GM19043 (cell line): Measurements from ENCODE around the gene ZBTB1.
A peak's percentile ranks its signal among the peaks of the same experiment; 100 is the strongest.

Experiments used
- ATAC-seq: cut with Tn5 transposase; IDR thresholded peaks from one replicate; pipeline ENCODE4 v1.9.1; 2021; ENCODE audit warnings: low read depth; ENCODE audit not compliant: unreplicated experiment

Gene ZBTB1, protein sequence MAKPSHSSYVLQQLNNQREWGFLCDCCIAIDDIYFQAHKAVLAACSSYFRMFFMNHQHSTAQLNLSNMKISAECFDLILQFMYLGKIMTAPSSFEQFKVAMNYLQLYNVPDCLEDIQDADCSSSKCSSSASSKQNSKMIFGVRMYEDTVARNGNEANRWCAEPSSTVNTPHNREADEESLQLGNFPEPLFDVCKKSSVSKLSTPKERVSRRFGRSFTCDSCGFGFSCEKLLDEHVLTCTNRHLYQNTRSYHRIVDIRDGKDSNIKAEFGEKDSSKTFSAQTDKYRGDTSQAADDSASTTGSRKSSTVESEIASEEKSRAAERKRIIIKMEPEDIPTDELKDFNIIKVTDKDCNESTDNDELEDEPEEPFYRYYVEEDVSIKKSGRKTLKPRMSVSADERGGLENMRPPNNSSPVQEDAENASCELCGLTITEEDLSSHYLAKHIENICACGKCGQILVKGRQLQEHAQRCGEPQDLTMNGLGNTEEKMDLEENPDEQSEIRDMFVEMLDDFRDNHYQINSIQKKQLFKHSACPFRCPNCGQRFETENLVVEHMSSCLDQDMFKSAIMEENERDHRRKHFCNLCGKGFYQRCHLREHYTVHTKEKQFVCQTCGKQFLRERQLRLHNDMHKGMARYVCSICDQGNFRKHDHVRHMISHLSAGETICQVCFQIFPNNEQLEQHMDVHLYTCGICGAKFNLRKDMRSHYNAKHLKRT

DNA sequence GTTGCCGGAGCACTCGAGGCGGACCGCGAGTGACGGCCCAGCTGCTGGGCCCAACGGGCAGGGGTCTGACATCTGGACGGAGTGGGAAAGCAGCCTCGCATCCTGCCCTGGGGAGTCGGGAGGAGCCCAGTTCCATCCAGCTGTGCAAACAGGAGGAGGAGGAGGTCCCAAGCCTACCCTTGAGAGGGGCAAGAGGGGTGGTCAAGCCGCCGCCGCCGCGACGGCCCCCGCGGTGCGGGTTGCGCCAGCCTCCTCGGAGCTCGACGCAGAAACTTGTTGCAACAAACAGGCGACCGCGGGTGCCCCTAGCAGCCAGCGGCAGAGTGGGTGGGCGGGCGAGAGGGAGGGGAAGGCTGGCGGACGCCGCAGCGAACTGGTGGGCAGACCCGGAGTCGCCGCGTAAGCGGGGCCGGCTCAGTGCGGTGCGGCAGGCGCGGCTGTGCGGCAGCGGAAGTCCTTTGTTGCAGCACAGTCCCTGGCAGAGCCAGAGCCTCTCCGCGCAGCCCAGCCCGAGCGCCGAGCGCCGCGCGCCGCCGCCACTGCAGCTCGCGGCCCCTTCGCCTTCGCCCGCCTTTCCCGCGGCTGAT, at the start of gene ZBTB1:
TSS of gene ZBTB1 (plus strand) at position 461 of the 587 bp plus-strand sequence. CDS start 16,735 bp downstream, outside the sequence.
- ATAC-seq: no peak

DNA sequence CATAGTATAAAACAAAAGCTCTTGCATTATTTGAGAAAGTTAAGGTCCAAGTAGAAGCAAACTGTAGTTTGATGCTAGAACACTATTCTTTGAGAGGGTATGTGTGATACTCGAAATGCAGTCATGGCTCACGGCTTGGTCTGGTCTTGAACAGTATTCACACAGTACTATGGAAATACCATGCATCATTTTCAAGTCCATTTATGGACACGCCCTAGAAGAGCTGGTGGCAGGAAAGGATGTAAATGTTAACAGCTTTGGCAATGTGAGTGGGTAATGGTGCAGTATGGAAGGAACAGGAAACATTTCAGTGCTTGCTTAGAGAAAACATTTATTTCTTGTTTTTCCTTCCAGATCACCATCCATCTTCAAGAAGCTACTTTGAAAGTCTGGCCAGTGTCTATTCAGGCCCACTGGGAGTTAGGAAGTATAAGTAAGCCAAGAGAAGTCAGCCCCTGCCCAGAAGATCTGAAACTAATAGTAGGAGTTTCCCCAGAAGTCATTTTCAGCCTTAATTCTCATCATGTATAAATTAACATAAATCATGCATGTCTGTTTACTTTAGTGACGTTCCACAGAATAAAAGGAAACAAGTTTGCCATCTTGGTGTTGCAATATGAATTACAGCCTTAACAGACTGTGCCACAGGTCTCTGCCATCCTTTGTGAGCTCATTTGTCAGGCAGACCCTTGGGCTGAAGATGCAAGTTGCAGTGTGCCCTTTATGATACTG, 45.0 kb upstream of the ZBTB1 start:
- no peak for ATAC-seq

DNA sequence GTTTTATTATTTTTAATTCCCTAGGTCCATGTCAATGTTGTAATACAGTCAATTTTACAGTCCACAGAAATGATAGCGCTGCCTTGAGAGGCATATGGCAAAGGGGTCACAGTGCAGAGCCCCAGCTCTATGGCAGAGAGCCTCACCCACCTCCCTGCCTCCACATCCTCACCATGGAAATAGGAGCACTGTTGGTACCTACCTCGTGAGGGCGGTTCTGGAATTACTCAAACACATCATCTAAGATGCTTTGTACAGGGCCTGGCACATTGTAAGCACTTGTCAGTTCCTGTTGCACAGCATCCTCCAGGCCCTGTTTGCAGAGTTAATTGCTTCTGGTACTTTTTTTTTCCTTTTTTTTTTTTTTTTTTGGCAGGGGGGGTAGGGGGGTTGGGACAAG, 43.3 kb upstream of the ZBTB1 start:
- no peak for ATAC-seq

DNA sequence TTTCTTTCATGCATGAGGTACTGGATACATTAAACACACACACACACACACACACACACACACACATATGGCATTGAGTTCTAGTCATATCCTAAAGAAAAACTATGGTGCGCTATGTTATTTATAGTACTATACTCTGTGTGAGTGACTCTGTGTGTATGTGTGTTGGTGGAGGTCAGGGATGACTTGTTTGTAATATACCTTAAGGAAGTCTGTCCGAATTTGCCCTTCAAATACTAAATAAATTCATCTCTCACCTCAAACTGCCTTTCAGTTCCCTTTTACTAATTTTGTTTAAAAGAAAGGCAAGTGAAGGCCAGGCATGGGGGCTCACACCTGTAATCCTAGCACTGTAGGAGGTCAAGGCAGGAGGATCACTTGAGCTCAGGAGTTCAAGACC, 41.4 kb upstream of the ZBTB1 start:
- ATAC-seq: no peak

DNA sequence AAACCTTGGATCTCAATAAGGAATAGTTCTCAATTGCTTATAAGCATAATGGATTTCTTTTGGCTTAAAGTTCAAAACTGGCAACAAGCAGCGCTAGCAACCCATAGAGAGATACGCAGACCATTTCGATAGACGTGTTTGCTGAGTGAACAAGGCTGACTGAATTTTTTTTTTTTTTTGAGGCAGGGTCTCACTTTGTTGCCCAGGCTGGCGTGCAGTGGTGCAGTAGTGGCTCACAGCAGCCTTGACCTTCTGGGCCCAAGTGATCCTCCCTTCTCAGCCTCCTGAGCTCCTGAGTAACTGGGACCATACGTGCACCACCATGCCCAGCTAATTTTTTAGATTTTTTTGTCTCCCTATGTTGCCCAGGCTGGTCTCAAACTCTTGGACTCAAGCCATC, 40.7 kb upstream of the ZBTB1 start:
- no peak for ATAC-seq

DNA sequence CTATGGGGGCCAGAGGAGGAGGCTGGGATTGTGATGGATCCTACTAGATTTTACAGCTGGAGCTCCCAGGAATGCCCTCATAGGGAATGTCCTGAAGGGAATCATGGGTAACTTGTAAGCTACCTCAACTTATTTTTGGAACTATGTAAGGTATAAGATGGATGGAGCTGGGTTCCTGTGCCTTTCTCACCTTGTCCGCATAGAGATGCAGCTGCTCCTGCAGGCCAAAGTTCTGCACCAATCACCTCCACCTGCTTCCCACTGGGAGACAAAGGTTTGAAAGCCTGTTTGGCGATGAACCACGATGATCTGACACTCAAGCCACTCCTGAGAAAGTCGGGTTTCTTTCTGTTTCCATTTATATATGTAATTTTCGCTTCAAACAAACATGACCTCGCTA, 39.9 kb upstream of the ZBTB1 start:
- ATAC-seq: no peak

DNA sequence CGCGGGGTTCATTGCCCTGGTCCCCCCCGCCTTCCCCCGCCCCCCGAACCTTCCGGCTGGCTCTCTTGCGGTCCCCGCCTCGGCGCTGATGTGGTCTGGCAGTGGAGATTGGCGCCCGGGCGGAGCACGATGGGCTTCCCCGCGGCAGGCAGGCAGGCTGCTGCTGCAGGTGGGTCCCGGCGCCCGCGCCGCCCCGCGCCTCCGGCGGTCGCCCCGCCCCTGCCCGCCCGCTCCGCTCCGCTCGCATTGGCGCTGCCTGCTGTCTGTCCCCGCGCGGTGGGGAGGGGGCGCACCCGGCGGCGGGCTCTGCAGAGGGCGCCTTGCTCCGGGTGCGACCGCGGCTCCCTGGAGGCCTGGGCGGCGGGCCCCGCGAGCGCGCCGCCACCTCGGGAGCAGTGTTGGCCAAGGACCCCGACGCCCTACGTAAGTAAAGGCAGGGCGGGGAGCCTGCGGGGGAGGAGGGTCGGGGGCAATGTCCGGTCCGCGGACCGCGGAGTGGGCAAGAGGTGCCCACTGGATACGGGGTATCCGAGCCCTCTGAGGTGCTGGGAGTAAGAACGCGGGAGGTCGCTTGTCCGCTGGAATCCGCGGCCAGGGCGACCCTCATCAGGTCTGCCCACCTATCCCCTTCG, 39.3 kb upstream of the ZBTB1 start, which contains the start of gene AKAP5:
TSS of gene AKAP5 (plus strand) at position 309 of the 632 bp plus-strand sequence. CDS start 2,896 bp downstream, outside the sequence.
- ATAC-seq: peak; percentile 53

DNA sequence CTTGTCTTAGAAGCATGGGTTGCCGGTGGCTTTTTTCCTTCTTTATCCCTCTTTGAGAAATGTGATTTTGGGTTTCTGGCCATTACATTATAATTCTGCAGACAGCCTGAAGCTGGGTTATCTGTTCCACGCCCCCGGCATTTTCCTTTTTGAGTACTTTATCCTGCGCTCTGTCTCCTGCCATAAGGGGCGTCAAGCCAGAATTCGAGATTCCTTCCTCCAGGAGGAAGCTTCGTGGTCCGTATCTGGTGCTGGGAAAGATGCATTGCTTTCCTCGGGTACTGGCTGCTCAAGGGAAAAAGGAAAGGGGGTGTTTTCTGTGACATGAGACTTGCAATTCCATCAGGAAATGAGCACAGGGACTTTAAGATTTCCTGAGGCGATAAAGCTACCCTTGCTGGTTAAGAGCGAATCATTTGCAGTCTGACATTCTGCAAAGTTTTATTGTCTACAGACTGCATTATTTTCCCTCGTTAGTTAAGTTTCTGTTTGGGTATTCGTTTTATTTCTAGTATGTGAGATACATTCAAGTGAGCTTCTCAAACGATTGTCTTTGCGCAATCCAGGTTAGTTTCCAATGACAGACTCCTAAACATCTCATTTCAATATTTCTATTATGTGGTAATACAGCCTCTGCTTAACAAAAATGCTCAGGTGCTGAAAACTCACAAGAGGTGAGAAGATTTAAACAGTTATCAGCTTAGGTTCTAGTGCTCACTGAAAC, 38.6 kb upstream of the ZBTB1 start:
- ATAC-seq: no peak

DNA sequence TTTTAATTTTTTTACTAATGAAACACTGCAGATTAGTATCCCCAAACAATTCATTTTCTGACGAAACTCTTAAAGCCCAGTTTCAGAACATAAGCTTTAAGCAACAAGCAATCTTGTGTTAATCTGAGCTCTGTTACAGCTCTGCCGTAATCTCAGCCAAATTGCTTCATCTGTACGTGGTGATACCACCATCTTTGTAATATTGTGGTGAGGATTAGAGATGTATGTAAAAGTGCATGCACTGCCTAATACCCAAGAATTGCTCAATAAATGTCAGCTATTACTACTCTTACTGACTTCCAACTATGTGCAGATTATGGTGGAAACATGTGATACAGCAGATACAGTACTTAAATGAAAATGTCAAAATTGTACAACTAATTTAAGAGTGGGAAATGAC, 37.5 kb upstream of the ZBTB1 start:
- ATAC-seq: no peak

DNA sequence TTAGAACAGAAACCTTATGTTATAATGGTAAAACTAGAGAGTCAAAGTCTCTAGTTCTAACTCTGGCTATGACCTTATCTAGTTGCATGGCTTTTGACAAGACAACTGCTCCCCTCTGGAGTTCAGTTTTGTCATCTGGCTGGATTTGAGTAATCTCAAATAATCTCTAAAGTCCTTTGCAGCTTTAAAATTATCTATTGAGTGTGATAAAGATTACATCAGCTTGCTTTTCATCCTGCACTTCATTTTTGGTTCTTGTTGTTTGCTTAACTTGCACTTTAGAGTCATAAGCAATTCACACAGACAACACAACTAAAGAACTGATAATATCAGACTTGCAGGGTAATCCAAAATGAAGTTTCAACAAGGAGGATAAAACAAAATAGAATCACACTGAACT, 37.0 kb upstream of the ZBTB1 start:
- ATAC-seq: no peak

DNA sequence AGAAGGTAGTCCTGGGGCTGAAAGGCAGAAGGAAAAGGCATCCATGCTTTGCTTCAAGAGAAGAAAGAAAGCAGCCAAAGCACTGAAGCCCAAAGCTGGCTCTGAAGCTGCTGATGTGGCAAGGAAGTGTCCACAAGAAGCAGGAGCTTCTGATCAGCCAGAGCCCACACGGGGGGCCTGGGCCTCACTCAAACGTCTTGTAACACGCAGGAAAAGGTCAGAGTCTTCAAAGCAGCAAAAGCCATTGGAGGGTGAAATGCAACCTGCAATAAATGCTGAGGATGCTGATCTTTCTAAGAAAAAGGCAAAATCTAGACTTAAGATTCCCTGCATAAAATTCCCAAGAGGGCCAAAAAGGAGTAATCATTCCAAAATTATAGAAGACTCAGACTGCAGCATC, 36.1 kb upstream of the ZBTB1 start:
- ATAC-seq: no peak

DNA sequence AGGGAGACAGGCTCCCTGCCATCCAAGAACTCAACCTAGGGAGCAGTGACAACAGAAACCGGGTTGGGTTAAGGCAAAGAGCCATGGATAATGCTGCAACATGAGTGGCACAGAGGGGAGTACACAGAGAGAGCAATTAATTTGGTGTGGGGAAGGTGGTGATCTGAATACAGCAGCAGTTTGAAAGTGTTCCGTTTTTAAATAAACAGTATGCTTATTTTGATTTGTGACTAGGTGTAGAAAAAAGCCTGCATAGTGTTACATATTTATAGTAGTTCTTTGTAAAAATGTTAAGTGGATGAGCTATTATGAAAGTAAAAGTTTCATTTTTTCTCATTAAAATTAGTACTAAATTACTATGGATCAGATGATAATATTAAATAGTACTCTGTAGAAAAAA, 30.5 kb upstream of the ZBTB1 start:
- ATAC-seq: no peak

DNA sequence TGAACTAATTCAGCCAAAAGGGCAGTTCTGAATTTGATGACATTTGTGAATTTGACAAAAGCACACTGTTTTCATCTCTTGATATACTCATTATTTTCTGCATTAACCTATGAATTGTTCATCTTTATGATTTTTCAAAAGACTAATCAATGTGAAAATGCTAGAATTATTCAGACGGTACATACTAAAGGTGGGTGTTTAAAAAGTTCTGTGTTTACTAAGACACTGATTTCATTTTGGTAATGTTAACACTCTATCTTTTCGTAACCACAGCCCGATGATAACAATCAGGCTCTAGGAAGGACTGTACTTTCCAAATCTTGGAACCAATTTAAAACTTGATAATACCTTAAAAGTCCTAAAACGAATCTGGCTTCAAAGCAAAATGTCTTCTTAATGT, 29.9 kb upstream of the ZBTB1 start:
- no peak for ATAC-seq

DNA sequence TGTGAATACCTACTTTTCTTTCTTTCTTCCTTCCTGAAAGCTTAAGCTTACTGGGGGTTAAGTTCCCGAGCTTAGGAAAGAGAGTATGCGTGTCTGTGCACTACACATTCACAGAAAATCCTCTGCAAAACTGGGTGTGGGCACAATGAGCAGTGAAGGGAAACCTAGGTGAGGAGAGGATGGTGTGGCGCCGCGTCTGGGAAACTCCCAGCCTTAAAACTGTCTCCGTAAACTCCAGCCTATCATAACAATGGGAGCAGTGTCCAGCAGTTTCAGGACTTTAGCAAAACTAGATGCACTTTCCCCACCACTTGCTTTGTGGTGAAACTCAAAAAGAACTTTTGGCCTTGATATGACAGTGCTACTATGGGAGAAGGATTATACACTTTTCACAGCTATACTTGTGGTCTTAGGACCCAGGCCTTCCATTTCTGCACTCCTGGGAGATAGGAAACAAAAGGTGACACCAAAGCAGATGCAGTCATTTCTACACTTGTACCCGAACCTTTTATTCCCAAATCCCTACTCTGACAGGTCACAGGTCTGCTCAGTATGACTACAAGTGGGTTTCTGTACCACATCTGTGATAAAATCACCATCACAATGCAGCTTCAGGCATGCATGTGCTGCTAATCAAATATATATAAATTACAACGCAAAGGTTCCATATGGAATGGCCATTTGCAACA, 28.8 kb upstream of the ZBTB1 start:
- no peak for ATAC-seq

DNA sequence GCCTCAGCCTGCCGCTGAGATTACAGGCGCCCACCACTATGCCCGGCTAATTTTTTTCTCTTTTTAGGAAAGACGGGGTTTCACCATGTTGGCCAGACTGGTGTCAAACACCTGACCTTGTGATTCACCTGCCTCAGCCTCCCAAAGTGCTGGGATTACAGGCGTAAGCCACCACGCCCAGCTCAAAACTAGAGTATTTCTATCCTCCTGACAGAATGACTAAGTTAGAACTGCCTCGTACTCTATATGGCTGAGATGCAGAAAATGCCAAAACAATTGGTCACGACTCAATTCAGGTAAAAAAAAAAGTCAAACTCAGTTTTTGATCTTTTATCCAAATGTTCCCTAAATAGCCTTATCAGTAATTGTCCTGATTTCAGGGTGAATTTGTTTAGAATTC, 28.1 kb upstream of the ZBTB1 start:
- no peak for ATAC-seq

DNA sequence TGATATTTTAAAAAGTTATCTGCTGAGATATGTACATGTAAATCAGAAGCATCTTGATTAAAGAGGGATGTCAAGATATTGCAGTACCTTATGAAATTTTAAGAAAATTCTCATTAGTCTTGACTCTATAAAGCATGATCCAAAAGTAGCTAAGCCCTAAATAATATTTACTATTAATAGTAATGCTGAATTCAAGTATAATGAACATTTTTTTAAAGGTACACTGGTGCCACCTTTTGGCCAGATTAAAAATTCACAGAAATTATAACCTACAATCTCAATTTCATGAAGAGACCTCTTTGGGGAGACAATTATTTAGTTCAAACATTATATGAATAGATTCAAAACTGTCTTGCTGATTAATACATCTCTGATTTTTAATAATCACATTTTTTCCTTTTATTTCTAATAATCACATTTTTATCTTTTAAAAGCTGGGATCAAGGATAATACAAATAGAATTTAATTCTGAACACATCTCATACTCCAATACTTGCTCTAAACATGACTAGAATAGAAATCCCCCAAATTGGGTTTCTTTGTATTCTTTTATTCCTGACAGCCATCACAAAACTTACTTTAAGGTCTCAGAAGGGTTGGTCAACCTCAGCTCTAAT, 25.8 kb upstream of the ZBTB1 start:
- no peak for ATAC-seq

DNA sequence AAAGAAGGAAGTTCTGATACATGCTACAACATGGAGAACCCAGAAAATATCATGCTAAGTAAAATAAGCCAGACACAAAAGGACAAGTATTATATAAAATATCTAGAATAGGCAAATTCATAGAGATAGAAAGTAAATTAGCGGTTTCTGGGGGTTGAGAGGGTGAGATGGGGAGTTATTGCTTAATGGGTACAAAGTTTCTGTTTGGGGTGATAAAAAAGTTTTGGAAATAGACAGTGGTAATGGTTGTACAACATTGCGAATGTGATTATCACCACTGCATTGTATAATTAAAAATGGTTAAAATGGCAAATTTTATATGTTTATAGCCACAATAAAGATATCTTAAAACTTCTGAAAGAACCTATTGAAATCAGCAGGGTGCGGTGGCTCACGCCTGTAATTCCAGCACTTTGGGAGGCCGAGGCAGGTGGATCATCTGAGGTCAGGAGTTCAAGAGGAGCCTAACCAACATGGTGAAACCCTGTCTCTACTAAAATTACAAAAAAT, 15.9 kb upstream of the ZBTB1 start:
- no peak for ATAC-seq

DNA sequence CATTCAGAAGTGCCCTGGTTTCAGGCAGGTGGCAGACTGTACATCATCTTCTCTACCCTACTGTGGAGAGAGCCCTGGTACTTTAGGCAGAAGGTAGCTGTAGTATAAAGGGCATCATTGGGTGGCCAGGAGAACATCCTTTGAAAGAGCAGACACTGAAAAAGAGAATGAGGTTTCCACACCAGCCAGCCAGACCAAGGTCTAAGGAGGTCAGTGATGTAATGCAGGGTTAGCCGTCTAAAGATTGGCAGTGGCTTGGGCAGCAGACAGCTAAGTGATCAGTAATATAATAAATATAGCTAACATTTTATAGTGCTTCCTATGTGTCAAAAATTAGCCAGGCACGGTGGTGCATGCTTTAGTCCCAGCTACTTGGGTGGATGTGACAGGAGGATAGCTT, 12.9 kb upstream of the ZBTB1 start:
- ATAC-seq: no peak

DNA sequence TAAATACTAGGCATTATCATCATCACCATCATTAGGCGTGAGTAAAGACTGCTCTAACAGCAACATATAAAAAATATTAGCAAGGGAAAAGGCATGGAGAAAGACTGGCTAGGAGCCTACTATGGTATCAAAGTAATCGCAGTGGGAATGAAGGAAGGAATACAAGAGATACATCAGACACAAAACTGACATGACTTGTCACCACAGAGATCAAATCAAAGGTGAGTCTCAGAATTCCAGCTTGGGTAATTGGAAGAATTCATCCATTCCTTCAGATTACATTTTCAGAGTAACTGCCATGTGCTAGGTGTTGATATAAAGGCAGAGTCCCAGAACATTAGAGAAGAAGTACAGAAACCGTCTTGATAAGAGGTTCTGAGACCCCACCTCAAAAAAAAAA, 11.1 kb upstream of the ZBTB1 start:
- no peak for ATAC-seq
